ENCODE data around the gene GRID2. TPM values are rescaled to one million over a fixed set of nuclear protein-coding genes. Genes with fewer than 3 reads are reported as not detected.
A peak's percentile ranks its signal among the peaks of the same experiment; 100 is the strongest.

Gene GRID2
- total and polyA plus RNA-seq, 2 of the 4 experiments (the other 2 are of a cell fraction): under 0.01 TPM; not detected in 1

DNA sequence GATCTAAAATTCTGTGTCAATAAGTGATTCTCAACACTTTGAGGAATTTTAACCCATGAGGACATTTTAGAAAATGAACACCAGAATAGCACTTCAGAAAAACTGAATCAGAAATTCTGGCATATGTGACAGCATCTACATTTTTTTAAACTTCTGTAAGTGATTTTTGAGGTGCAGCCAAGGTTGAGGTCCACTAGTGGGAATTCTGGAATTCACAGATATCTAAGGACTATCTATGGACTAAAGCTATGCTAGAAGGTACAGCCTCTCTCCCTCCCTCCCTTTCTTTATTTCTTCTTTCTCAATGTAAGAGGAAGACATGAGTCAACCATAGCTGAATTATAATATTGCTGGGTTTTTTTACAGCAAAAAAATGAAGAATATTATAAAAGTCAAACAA, 1016.6 kb downstream of the GRID2 start:
- Histone ChIP-seq H4K91ac (ENCODE audit: insufficient read depth, low read depth, low read length) (no peak overlapping the region), H3K9ac (ENCODE audit: low read depth, low read length) (no peak overlapping the region), H3K27me3 (ENCODE audit: control insufficient read depth, insufficient read depth, low read length) (no peaks in the 10 kb centered on the region), H2AK9ac (replicated peaks; ENCODE audit: low read depth, low read length, poor library complexity) (no peak overlapping the region), H4K5ac (ENCODE audit: low read depth, low read length) (no peak overlapping the region), H2BK120ac (ENCODE audit: low read depth, low read length) (no peak overlapping the region), H2BK5ac (ENCODE audit: low read depth, low read length, poor library complexity, severe bottlenecking) (no peak overlapping the region), H2AFZ (replicated peaks; ENCODE audit: low read length, poor library complexity) (no peak overlapping the region), H3K18ac (ENCODE audit: low read depth, low read length) (no peak overlapping the region), H3K4me1 (ENCODE audit: control insufficient read depth, insufficient read depth, low read length) (no peaks in the 10 kb centered on the region), H3K23ac (ENCODE audit: low read depth, low read length) (no peak overlapping the region), H3K9me3 (ENCODE audit: control insufficient read depth, insufficient read depth, low read length) (no peaks in the 10 kb centered on the region), H3K4me2 (ENCODE audit: low read depth, low read length) (no peak overlapping the region), H2BK15ac (ENCODE audit: low read depth, low read length) (no peak overlapping the region), H2AK5ac (ENCODE audit: low read depth, low read length) (no peak overlapping the region), H3K4me3 (ENCODE audit: insufficient read depth, low read depth, low read length) (no peak overlapping the region), H2BK20ac (ENCODE audit: low read depth, low read length) (no peak overlapping the region), H3K79me1 (ENCODE audit: low read depth in 1 of 2, low read length in 2 of 2) (no peaks in the 10 kb centered on the region), H4K8ac (ENCODE audit: low read depth in 2 of 2, low read length in 2 of 2) (no peak overlapping the region), H3K36me3 (ENCODE audit: control insufficient read depth, insufficient read depth, low read length) (no peaks in the 10 kb centered on the region), H3K14ac (replicated peaks; ENCODE audit: low read depth, low read length) (no peak overlapping the region), H3K56ac (ENCODE audit: extremely low read depth, insufficient read depth, low read length) (no peak overlapping the region), H4K20me1 (ENCODE audit: insufficient read depth, low read length) (no peaks in the 10 kb centered on the region), H3K9me1 (ENCODE audit: insufficient read depth, low read length) (no peaks in the 10 kb centered on the region), H3K4ac (ENCODE audit: low read depth, low read length) (no peak overlapping the region), H3K27ac (ENCODE audit: insufficient read depth, low read length) (no peak overlapping the region)
- ChIA-PET POLR2A (ENCODE audit: unreplicated experiment) (no interaction called here), CTCF (no interaction called here)
- BruUV-seq (replicated peaks): no TSS peak
- no peak for ATAC-seq (ENCODE audit: low read depth)
- in situ Hi-C loops (cut with MboI; ENCODE audit: low sequenced_read_pairs): no loop called here
- intact Hi-C loops (cut with micrococcal nuclease): no loop called here
- no peak for TF ChIP-seq MXI1 (IDR thresholded peaks at IDR 0.05; ENCODE audit: borderline replicate concordance, low read depth, low read length)
- TF ChIP-seq, protein P1, sequence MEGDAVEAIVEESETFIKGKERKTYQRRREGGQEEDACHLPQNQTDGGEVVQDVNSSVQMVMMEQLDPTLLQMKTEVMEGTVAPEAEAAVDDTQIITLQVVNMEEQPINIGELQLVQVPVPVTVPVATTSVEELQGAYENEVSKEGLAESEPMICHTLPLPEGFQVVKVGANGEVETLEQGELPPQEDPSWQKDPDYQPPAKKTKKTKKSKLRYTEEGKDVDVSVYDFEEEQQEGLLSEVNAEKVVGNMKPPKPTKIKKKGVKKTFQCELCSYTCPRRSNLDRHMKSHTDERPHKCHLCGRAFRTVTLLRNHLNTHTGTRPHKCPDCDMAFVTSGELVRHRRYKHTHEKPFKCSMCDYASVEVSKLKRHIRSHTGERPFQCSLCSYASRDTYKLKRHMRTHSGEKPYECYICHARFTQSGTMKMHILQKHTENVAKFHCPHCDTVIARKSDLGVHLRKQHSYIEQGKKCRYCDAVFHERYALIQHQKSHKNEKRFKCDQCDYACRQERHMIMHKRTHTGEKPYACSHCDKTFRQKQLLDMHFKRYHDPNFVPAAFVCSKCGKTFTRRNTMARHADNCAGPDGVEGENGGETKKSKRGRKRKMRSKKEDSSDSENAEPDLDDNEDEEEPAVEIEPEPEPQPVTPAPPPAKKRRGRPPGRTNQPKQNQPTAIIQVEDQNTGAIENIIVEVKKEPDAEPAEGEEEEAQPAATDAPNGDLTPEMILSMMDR (conservative IDR thresholded peaks at IDR 0.05; ENCODE audit: low read depth, low read length): no peak
- TF ChIP-seq, protein P2, sequence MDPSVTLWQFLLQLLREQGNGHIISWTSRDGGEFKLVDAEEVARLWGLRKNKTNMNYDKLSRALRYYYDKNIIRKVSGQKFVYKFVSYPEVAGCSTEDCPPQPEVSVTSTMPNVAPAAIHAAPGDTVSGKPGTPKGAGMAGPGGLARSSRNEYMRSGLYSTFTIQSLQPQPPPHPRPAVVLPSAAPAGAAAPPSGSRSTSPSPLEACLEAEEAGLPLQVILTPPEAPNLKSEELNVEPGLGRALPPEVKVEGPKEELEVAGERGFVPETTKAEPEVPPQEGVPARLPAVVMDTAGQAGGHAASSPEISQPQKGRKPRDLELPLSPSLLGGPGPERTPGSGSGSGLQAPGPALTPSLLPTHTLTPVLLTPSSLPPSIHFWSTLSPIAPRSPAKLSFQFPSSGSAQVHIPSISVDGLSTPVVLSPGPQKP (IDR thresholded peaks at IDR 0.05; ENCODE audit: borderline replicate concordance, low read depth, low read length): no peak
- no peak for TF ChIP-seq BHLHE40 (IDR thresholded peaks at IDR 0.05; ENCODE audit: low read depth, low read length)
- dilution Hi-C loops (cut with HindIII; ENCODE audit: low sequenced_read_pairs, unreplicated experiment): no loop called here
- DNase-seq: peak; percentile 12
